ENCODE data around the gene AQP5.

DNA sequence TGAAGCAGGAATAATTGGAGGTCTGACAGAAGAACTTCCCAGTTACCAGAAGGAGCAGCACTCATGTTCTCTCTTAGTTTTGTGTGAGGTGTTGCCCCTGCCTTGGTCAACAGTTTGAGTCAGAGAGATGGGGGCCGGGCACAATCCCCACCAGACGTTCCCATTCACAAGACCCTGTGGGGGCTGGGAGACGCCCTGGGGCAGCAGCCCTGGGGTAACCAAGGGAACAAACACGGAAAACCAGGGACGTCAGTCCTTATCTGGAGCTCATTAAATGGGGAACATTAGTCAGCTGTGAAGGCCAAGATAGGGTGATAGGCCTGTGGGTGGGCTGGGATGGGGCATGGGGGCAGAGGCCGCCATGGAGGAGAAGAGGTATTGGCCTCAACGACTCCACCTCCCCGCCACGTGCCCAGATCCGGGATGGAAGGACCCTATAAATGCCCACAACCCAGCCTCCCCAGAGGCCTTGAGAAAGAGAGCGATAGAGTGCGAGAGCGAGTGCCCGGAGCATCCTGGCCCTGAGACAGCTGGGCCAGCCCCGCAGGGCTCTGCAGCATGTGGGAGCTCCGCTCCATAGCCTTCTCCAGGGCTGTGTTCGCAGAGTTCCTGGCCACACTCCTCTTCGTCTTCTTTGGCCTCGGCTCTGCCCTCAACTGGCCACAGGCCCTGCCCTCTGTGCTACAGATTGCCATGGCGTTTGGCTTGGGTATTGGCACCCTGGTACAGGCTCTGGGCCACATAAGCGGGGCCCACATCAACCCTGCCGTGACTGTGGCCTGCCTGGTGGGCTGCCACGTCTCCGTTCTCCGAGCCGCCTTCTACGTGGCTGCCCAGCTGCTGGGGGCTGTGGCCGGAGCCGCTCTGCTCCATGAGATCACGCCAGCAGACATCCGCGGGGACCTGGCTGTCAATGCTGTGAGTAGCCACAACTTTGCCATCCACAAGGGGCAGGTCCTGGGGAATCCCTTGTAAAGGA lies 11.1 kb upstream of the AQP5 start, which contains the start of gene AQP2:
- TF ChIP-seq, protein P1, sequence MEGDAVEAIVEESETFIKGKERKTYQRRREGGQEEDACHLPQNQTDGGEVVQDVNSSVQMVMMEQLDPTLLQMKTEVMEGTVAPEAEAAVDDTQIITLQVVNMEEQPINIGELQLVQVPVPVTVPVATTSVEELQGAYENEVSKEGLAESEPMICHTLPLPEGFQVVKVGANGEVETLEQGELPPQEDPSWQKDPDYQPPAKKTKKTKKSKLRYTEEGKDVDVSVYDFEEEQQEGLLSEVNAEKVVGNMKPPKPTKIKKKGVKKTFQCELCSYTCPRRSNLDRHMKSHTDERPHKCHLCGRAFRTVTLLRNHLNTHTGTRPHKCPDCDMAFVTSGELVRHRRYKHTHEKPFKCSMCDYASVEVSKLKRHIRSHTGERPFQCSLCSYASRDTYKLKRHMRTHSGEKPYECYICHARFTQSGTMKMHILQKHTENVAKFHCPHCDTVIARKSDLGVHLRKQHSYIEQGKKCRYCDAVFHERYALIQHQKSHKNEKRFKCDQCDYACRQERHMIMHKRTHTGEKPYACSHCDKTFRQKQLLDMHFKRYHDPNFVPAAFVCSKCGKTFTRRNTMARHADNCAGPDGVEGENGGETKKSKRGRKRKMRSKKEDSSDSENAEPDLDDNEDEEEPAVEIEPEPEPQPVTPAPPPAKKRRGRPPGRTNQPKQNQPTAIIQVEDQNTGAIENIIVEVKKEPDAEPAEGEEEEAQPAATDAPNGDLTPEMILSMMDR (conservative IDR thresholded peaks at IDR 0.05; ENCODE audit: low read depth, low read length): no peak
- TF ChIP-seq EZH2 (IDR thresholded peaks at IDR 0.05; ENCODE audit: low read length, unreplicated experiment): no peak
- no peak for TF ChIP-seq EZH2phosphoT487 (IDR thresholded peaks at IDR 0.05; ENCODE audit: borderline replicate concordance, low read length)
